CD4-positive, alpha-beta T cell treated with Interleukin-15 for 1 hour (primary cell): ENCODE results near the gene SPTLC2.
A peak's percentile ranks its signal among the peaks of the same experiment; 100 is the strongest.
"Not testable (repeated sequence)": the region's sequence is repeated elsewhere in the genome, so short reads cannot be mapped to it uniquely, and the experiment has no call there.

ENCODE experiments used
- DNase-seq: peaks from one replicate; pipeline ENCODE4 v3.0.0-alpha.2; 2020

The SPTLC2 gene

GRCh38 chr14:77616454-77617229 is at the start of gene SPTLC2:
Gene SPTLC2 (minus strand): TSS chr14:77616637. CDS start chr14:77616579, 58 bp downstream.
- DNase-seq: peak; percentile 98

GRCh38 chr14:77663293-77663692 is 46.9 kb upstream of the SPTLC2 start:
- DNase-seq: no peak

GRCh38 chr14:77661562-77661961 is 45.1 kb upstream of the SPTLC2 start:
- DNase-seq: not testable (repeated sequence)

- no peak for DNase-seq
Observed at GRCh38 chr14:77660754-77661153, 44.3 kb upstream of the SPTLC2 start.

GRCh38 chr14:77659831-77660230 is 43.4 kb upstream of the SPTLC2 start:
- no peak for DNase-seq

GRCh38 chr14:77657280-77657679 is 40.8 kb upstream of the SPTLC2 start:
- DNase-seq: peak; percentile 32

GRCh38 chr14:77654001-77654441 is 37.6 kb upstream of the SPTLC2 start:
- DNase-seq: no peak

GRCh38 chr14:77649326-77649725 is 32.9 kb upstream of the SPTLC2 start:
- DNase-seq: no peak

GRCh38 chr14:77648520-77649200 is 32.2 kb upstream of the SPTLC2 start:
- DNase-seq: no peak

GRCh38 chr14:77647853-77648252 is 31.4 kb upstream of the SPTLC2 start:
- DNase-seq: no peak

GRCh38 chr14:77646907-77647306 is 30.5 kb upstream of the SPTLC2 start:
- DNase-seq: no peak

GRCh38 chr14:77645520-77646230 is 29.2 kb upstream of the SPTLC2 start:
- no peak for DNase-seq

- no peak for DNase-seq
Observed at GRCh38 chr14:77642407-77642806, 26.0 kb upstream of the SPTLC2 start.

- peak; percentile 75 for DNase-seq
Observed at GRCh38 chr14:77641534-77642341, 25.3 kb upstream of the SPTLC2 start.

- DNase-seq: no peak
Observed at GRCh38 chr14:77640756-77641533, 24.5 kb upstream of the SPTLC2 start.

- no peak for DNase-seq
Observed at GRCh38 chr14:77638771-77639171, 22.3 kb upstream of the SPTLC2 start.

GRCh38 chr14:77635869-77636268 is 19.4 kb upstream of the SPTLC2 start:
- DNase-seq: not testable (repeated sequence)

GRCh38 chr14:77635466-77635865 is 19.0 kb upstream of the SPTLC2 start:
- DNase-seq: not testable (repeated sequence)

GRCh38 chr14:77630111-77630510 is 13.7 kb upstream of the SPTLC2 start:
- DNase-seq: no peak

GRCh38 chr14:77625360-77625759 is 8.9 kb upstream of the SPTLC2 start:
- no peak for DNase-seq

GRCh38 chr14:77623201-77623600 is 6.8 kb upstream of the SPTLC2 start:
- no peak for DNase-seq
